ACC112 (cell line): ENCODE results near the gene DHRSX.
"Not testable (repeated sequence)": the region's sequence is repeated elsewhere in the genome, so short reads cannot be mapped to it uniquely, and the experiment has no call there.

Source experiments
- H2AFZ ChIP-seq: fragments of 200-600 bp; sonication (generic); one replicate; pipeline ENCODE4 v1.6.0; 2017; ENCODE audit warnings: antibody characterized with exemption, low read length; ENCODE audit not compliant: unreplicated experiment
- H3K27ac ChIP-seq: fragments of 200-600 bp; sonication (generic); 2 replicates; pipeline ENCODE4 v1.5.1; 2014; ENCODE audit warnings: low read depth, mild to moderate bottlenecking, antibody characterized with exemption, low read length, moderate library complexity
- H3K27me3 ChIP-seq: fragments of 200-600 bp; sonication (generic); 2 replicates; pipeline ENCODE4 v1.6.1; 2014; ENCODE audit warnings: mild to moderate bottlenecking, antibody characterized with exemption, low read length, moderate library complexity, mixed read lengths; ENCODE audit not compliant: insufficient read depth
- H3K36me3 ChIP-seq: fragments of 200-600 bp; sonication (generic); 2 replicates; pipeline ENCODE4 v1.6.1; 2016; ENCODE audit warnings: mild to moderate bottlenecking, antibody characterized with exemption, low read length, moderate library complexity, mixed read lengths; ENCODE audit not compliant: insufficient read depth
- H3K4me1 ChIP-seq: fragments of 200-600 bp; sonication (generic); one replicate; pipeline ENCODE4 v1.6.1; 2016; ENCODE audit warnings: low read length, mixed read lengths; ENCODE audit not compliant: insufficient read depth, unreplicated experiment, control insufficient read depth
- H3K4me3 ChIP-seq: fragments of 200-600 bp; sonication (generic); 2 replicates; pipeline ENCODE4 v1.5.1; 2014; ENCODE audit warnings: mild to moderate bottlenecking, low read depth, low read length
- H3K79me2 ChIP-seq: fragments of 200-600 bp; sonication (generic); one replicate; pipeline ENCODE4 v1.6.0; 2016; ENCODE audit warnings: low read length; ENCODE audit not compliant: control insufficient read depth, unreplicated experiment, insufficient read depth

DHRSX gene

GRCh38 chrX:2462074-2462473, 38.7 kb downstream of the DHRSX start:
- Histone ChIP-seq H3K4me3 (no peak overlapping the region), H3K27ac (no peak overlapping the region), H3K79me2 (peaks cover 28% of the 10 kb centered on the region), H3K36me3 (no peaks in the 10 kb centered on the region), H3K27me3 (no peaks in the 10 kb centered on the region), H2AFZ (no peak overlapping the region), H3K4me1 (no peaks in the 10 kb centered on the region)

- Histone ChIP-seq H3K27ac (no peak overlapping the region), H3K27me3 (no peaks in the 10 kb centered on the region), H3K79me2 (peaks cover 28% of the 10 kb centered on the region), H3K4me3 (no peak overlapping the region), H3K4me1 (no peaks in the 10 kb centered on the region), H2AFZ (no peak overlapping the region), H3K36me3 (no peaks in the 10 kb centered on the region)
Measured at GRCh38 chrX:2461711-2462016, 39.1 kb downstream of the DHRSX start.

GRCh38 chrX:2460821-2461710, 39.7 kb downstream of the DHRSX start:
- peaks cover 25% of the 10 kb centered on the region for H3K79me2 ChIP-seq
- not testable (repeated sequence) for H3K27me3 ChIP-seq, H2AFZ ChIP-seq, H3K4me1 ChIP-seq, H3K4me3 ChIP-seq, H3K27ac ChIP-seq, H3K36me3 ChIP-seq

- not testable (repeated sequence) for H3K4me3 ChIP-seq, H3K4me1 ChIP-seq, H2AFZ ChIP-seq, H3K27me3 ChIP-seq, H3K36me3 ChIP-seq, H3K27ac ChIP-seq
- peaks cover 18% of the 10 kb centered on the region for H3K79me2 ChIP-seq
Measured at GRCh38 chrX:2460048-2460447, 40.7 kb downstream of the DHRSX start.

- Histone ChIP-seq H3K27ac (no peak overlapping the region), H3K27me3 (no peaks in the 10 kb centered on the region), H3K4me1 (no peaks in the 10 kb centered on the region), H2AFZ (no peak overlapping the region), H3K79me2 (peaks cover 11% of the 10 kb centered on the region), H3K4me3 (no peak overlapping the region), H3K36me3 (no peaks in the 10 kb centered on the region)
Measured at GRCh38 chrX:2458309-2458708, 42.5 kb downstream of the DHRSX start.

GRCh38 chrX:2457289-2458133, 43.3 kb downstream of the DHRSX start:
- no peak overlapping the region for H3K27ac ChIP-seq
- no peak overlapping the region for H3K4me3 ChIP-seq
- peaks cover 3% of the 10 kb centered on the region; the same call in 1 of the 2 replicates for H3K36me3 ChIP-seq
- H2AFZ ChIP-seq, result no peak overlapping the region
- no peaks in the 10 kb centered on the region for H3K27me3 ChIP-seq
- peaks cover 9% of the 10 kb centered on the region for H3K79me2 ChIP-seq
- H3K4me1 ChIP-seq, result no peaks in the 10 kb centered on the region

GRCh38 chrX:2456091-2456490, 44.7 kb downstream of the DHRSX start:
- not testable (repeated sequence) for H3K27me3 ChIP-seq, H3K4me3 ChIP-seq
- H3K79me2 ChIP-seq, result peaks cover 12% of the 10 kb centered on the region

GRCh38 chrX:2454620-2455019, 46.2 kb downstream of the DHRSX start:
- H3K79me2 ChIP-seq, result peaks cover 12% of the 10 kb centered on the region
- not testable (repeated sequence) for H3K4me3 ChIP-seq, H3K4me1 ChIP-seq, H2AFZ ChIP-seq, H3K27ac ChIP-seq, H3K36me3 ChIP-seq, H3K27me3 ChIP-seq

More at GRCh38 chrX:2456091-2456490, 44.7 kb downstream of the DHRSX start:
- H3K4me1 ChIP-seq, H2AFZ ChIP-seq, H3K36me3 ChIP-seq, H3K27ac ChIP-seq: not testable (repeated sequence)

- Histone ChIP-seq H3K27ac (no peak overlapping the region), H3K36me3 (peaks cover 3% of the 10 kb centered on the region; the same call in 1 of the 2 replicates), H2AFZ (no peak overlapping the region), H3K4me1 (no peaks in the 10 kb centered on the region), H3K4me3 (no peak overlapping the region), H3K27me3 (no peaks in the 10 kb centered on the region), H3K79me2 (peaks cover 12% of the 10 kb centered on the region)
Measured at GRCh38 chrX:2452799-2453198, 48.0 kb downstream of the DHRSX start.

GRCh38 chrX:2452317-2452784, 48.4 kb downstream of the DHRSX start:
- Histone ChIP-seq H3K4me3 (no peak overlapping the region), H2AFZ (no peak overlapping the region), H3K4me1 (no peaks in the 10 kb centered on the region), H3K36me3 (peaks cover 8% of the 10 kb centered on the region; the same call in 1 of the 2 replicates), H3K27ac (no peak overlapping the region), H3K27me3 (no peaks in the 10 kb centered on the region), H3K79me2 (peaks cover 14% of the 10 kb centered on the region)
